H9 (cell line): ENCODE results near the gene ACP2. TPM values are rescaled to one million over a fixed set of nuclear protein-coding genes. Genes with fewer than 3 reads are reported as not detected.

Source experiments
- DNase-seq: peaks from one replicate; pipeline ENCODE4 v3.0.0-alpha.2; 2017
- H2AFZ ChIP-seq: one replicate; pipeline ENCODE4 v1.6.1; 2013; ENCODE audit warnings: mild to moderate bottlenecking, low read length, control low read depth, moderate library complexity
- H2AK5ac ChIP-seq: 2 replicates; pipeline ENCODE4 v1.6.1; 2013; ENCODE audit warnings: low read length, control low read depth, mixed read lengths; ENCODE audit not compliant: insufficient read length
- H2BK120ac ChIP-seq: one replicate; pipeline ENCODE4 v1.6.1; 2013; ENCODE audit warnings: low read depth, mild to moderate bottlenecking, low read length, control low read depth, inconsistent platforms; ENCODE audit not compliant: poor library complexity, severe bottlenecking
- H2BK12ac ChIP-seq: 2 replicates; pipeline ENCODE4 v1.6.1; 2013; ENCODE audit warnings: low read length, control low read depth, mixed read lengths, low read depth; ENCODE audit not compliant: insufficient read length
- H2BK15ac ChIP-seq: 2 replicates; pipeline ENCODE4 v1.6.1; 2013; ENCODE audit warnings: low read depth, low read length, control low read depth
- H2BK20ac ChIP-seq: one replicate; pipeline ENCODE4 v1.6.1; 2013; ENCODE audit warnings: low read depth, mild to moderate bottlenecking, low read length, control low read depth, inconsistent platforms; ENCODE audit not compliant: poor library complexity, severe bottlenecking
- H2BK5ac ChIP-seq: 2 replicates; pipeline ENCODE4 v1.6.1; 2013; ENCODE audit warnings: low read length, control low read depth, mixed read lengths; ENCODE audit not compliant: insufficient read length
- H3K14ac ChIP-seq: 2 replicates; pipeline ENCODE4 v1.6.1; 2013; ENCODE audit warnings: low read length, control low read depth; ENCODE audit not compliant: insufficient read depth
- H3K18ac ChIP-seq: 2 replicates; pipeline ENCODE4 v1.6.1; 2013; ENCODE audit warnings: low read depth, mild to moderate bottlenecking, mixed read lengths, low read length, control low read depth; ENCODE audit not compliant: insufficient read length
- H3K23ac ChIP-seq: 2 replicates; pipeline ENCODE4 v1.6.1; 2013; ENCODE audit warnings: low read length, control low read depth, mixed read lengths, low read depth; ENCODE audit not compliant: insufficient read length
- H3K23me2 ChIP-seq: 2 replicates; pipeline ENCODE4 v1.6.1; 2013; ENCODE audit warnings: low read depth, mild to moderate bottlenecking, mixed read lengths, low read length, control low read depth; ENCODE audit not compliant: insufficient read length, poor library complexity, severe bottlenecking
- H3K27ac ChIP-seq: 2 replicates; pipeline ENCODE4 v1.5.1; 2013; ENCODE audit warnings: low read length, control low read depth, mixed read lengths, low read depth; ENCODE audit not compliant: insufficient read length
- H3K27me3 ChIP-seq: 2 replicates; pipeline ENCODE4 v1.6.1; 2013; ENCODE audit warnings: low read length, control low read depth, inconsistent platforms; ENCODE audit not compliant: insufficient read depth
- H3K4ac ChIP-seq: 2 replicates; pipeline ENCODE4 v1.6.1; 2013; ENCODE audit warnings: low read depth, mild to moderate bottlenecking, control low read depth, inconsistent platforms, low read length, moderate library complexity
- H3K4me1 ChIP-seq: 2 replicates; pipeline ENCODE4 v1.6.1; 2013; ENCODE audit warnings: low read length, control low read depth, inconsistent platforms; ENCODE audit not compliant: insufficient read depth
- H3K4me2 ChIP-seq: 2 replicates; pipeline ENCODE4 v1.6.1; 2013; ENCODE audit warnings: low read length, control low read depth, mixed read lengths; ENCODE audit not compliant: insufficient read length, insufficient read depth
- H3K56ac ChIP-seq: 2 replicates; pipeline ENCODE4 v1.6.1; 2013; ENCODE audit warnings: low read depth, mild to moderate bottlenecking, mixed read lengths, low read length, control low read depth; ENCODE audit not compliant: insufficient read length
- H3K79me1 ChIP-seq: 2 replicates; pipeline ENCODE4 v1.6.1; 2013; ENCODE audit warnings: low read depth, mild to moderate bottlenecking, moderate library complexity, low read length, control low read depth, inconsistent platforms; ENCODE audit not compliant: insufficient read depth, poor library complexity, severe bottlenecking
- H3K79me2 ChIP-seq: 2 replicates; pipeline ENCODE4 v1.6.1; 2013; ENCODE audit warnings: low read length, control low read depth, inconsistent platforms; ENCODE audit not compliant: insufficient read depth
- H3K9ac ChIP-seq: 2 replicates; pipeline ENCODE4 v1.6.1; 2013; ENCODE audit warnings: low read length, control low read depth, mixed read lengths; ENCODE audit not compliant: insufficient read length; ENCODE audit errors: extremely low read depth
- H3K9me3 ChIP-seq: one replicate; pipeline ENCODE4 v1.6.1; 2013; ENCODE audit warnings: low read depth, low read length, inconsistent platforms; ENCODE audit not compliant: control insufficient read depth
- H3T11ph ChIP-seq: one replicate; pipeline ENCODE4 v1.6.1; 2013; ENCODE audit warnings: mild to moderate bottlenecking, low read length, control low read depth, inconsistent platforms
- H4K20me1 ChIP-seq: one replicate; pipeline ENCODE4 v1.6.1; 2013; ENCODE audit not compliant: control insufficient read depth, insufficient read length, insufficient read depth
- H4K5ac ChIP-seq: 2 replicates; pipeline ENCODE4 v1.6.1; 2013; ENCODE audit warnings: low read depth, mild to moderate bottlenecking, mixed read lengths, low read length, control low read depth; ENCODE audit not compliant: insufficient read length
- H4K8ac ChIP-seq: replicated peaks from 2 replicates; pipeline ENCODE4 v1.6.1; 2013; ENCODE audit warnings: low read length, control low read depth, mixed read lengths, low read depth; ENCODE audit not compliant: insufficient read length
- H4K91ac ChIP-seq: 2 replicates; pipeline ENCODE4 v1.6.1; 2013; ENCODE audit warnings: low read depth, mild to moderate bottlenecking, moderate library complexity, mixed read lengths, low read length, control low read depth; ENCODE audit not compliant: insufficient read length
- H3K27ac Mint-ChIP-seq, 3 experiments: 2 replicates in 2 of 3; 3 replicates in 1 of 3; pipeline ENCODE4 v1.8.0; 2020 to 2021; ENCODE audit warnings: mixed read lengths in 3 of 3, mild to moderate bottlenecking in 1 of 3, moderate library complexity in 1 of 3
- H3K27me3 Mint-ChIP-seq: 2 replicates; pipeline ENCODE4 v1.8.0; 2021; ENCODE audit warnings: low read depth, mild to moderate bottlenecking, moderate library complexity, mixed read lengths
- H3K36me3 Mint-ChIP-seq, 3 experiments: 2 replicates in 2 of 3; 3 replicates in 1 of 3; pipeline ENCODE4 v1.8.0; 2020 to 2021; ENCODE audit warnings: low read depth in 3 of 3, mixed read lengths in 3 of 3; ENCODE audit not compliant: insufficient read depth in 1 of 3
- H3K4me1 Mint-ChIP-seq, 2 experiments: 2 replicates each; pipeline ENCODE4 v1.8.0; 2020; ENCODE audit warnings: mixed read lengths in 2 of 2
- H3K4me3 Mint-ChIP-seq, 2 experiments: 2 replicates in 1 of 2; 3 replicates in 1 of 2; pipeline ENCODE4 v1.8.0; 2020 to 2021; ENCODE audit warnings: mild to moderate bottlenecking in 2 of 2, mixed read lengths in 2 of 2, moderate library complexity in 1 of 2
- H3K9me3 Mint-ChIP-seq, 2 experiments: 2 replicates in 1 of 2; 3 replicates in 1 of 2; pipeline ENCODE4 v1.8.0; 2020; ENCODE audit warnings: mild to moderate bottlenecking in 2 of 2, mixed read lengths in 2 of 2, moderate library complexity in 1 of 2
- WGBS: extraction: QIAGEN DNeasy Blood & Tissue Kit; methylation state at CpG from one replicate; pipeline ENCODE4 v1.1.7; 2013; ENCODE audit warnings: missing lambda C conversion rate, low lambda C conversion rate, mixed read lengths; ENCODE audit not compliant: insufficient read length; ENCODE audit errors: extremely low coverage; 5-methylcytosine and 5-hydroxymethylcytosine counted together
- total RNA-seq: library from RNA; stranded (reverse); gene quantifications from 2 replicates; pipeline ENCODE4 v1.2.1, GENCODE V29; 2021
- TF ChIP-seq, protein P1 (sequence below): fragments of 200-600 bp; sonication (generic); conservative IDR thresholded peaks from 3 replicates; pipeline ENCODE4 v1.8.0; 2021; ENCODE audit warnings: antibody characterized with exemption, mild to moderate bottlenecking

Gene ACP2
- total RNA-seq, 1 experiment from 2014 or later, result 29.5 TPM

DNA sequence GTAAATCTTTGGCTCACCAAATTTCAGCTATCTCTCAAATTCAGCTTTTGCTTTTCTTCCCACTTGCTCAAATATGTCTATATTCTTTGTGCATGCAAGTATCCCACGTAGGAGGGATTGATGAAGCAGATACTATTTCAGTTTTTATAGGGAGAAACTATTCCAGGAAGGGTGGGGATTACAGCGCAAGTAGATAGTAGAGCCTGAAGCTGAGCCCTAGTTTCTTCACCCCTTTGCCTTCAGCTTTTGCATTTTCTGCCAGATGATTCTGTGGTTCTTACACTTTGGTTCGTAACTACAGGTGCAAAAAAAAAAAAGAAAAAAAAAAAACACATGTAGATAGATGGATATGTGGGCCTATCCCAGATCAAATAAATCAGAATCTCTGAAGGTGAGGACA is 3.1 kb upstream of the ACP2 start:
- no peak overlapping the region for H2BK12ac ChIP-seq
- H3K27ac ChIP-seq, result no peak overlapping the region
- TF ChIP-seq, protein P1, sequence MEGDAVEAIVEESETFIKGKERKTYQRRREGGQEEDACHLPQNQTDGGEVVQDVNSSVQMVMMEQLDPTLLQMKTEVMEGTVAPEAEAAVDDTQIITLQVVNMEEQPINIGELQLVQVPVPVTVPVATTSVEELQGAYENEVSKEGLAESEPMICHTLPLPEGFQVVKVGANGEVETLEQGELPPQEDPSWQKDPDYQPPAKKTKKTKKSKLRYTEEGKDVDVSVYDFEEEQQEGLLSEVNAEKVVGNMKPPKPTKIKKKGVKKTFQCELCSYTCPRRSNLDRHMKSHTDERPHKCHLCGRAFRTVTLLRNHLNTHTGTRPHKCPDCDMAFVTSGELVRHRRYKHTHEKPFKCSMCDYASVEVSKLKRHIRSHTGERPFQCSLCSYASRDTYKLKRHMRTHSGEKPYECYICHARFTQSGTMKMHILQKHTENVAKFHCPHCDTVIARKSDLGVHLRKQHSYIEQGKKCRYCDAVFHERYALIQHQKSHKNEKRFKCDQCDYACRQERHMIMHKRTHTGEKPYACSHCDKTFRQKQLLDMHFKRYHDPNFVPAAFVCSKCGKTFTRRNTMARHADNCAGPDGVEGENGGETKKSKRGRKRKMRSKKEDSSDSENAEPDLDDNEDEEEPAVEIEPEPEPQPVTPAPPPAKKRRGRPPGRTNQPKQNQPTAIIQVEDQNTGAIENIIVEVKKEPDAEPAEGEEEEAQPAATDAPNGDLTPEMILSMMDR, result no peak
- no peak overlapping the region for H3K23ac ChIP-seq
- H3K9ac ChIP-seq, result no peak overlapping the region
- H2AFZ ChIP-seq, result no peak overlapping the region
- H3T11ph ChIP-seq, result no peak overlapping the region
- peaks cover 8% of the 10 kb centered on the region for H3K23me2 ChIP-seq
- no peak overlapping the region for H3K18ac ChIP-seq
- peaks cover 5% of the 10 kb centered on the region; the same call in 1 of the 2 replicates for H3K4me1 ChIP-seq
- H4K91ac ChIP-seq, result no peak overlapping the region
- H3K27me3 ChIP-seq, result no peaks in the 10 kb centered on the region
- H3K79me2 ChIP-seq, result peaks cover 3% of the 10 kb centered on the region; the same call in 1 of the 2 replicates
- H4K8ac ChIP-seq, result no peak overlapping the region
- H3K14ac ChIP-seq, result no peak overlapping the region
- Mint-ChIP-seq H3K9me3 (no peaks in the 10 kb centered on the region), H3K27me3 (no peaks in the 10 kb centered on the region; the same call in 1 of the 2 replicates), H3K4me3 (no peak overlapping the region; a peak in 1 of 5 replicates), H3K27ac (no peak overlapping the region), H3K36me3 (peaks cover 0 to 10% (median 5%) of the 10 kb centered on the region in 3 experiments; a peak in 4 of 7 replicates), H3K4me1 (peaks cover 11 to 18% of the 10 kb centered on the region in 2 experiments)
- no peak overlapping the region for H4K5ac ChIP-seq
- H3K4ac ChIP-seq, result no peak overlapping the region
- H2BK120ac ChIP-seq, result no peak overlapping the region
- no peak overlapping the region for H2BK5ac ChIP-seq
- no peak for DNase-seq
- WGBS, result no CpG with 5 or more reads among the region's 3 CpGs
- no peak overlapping the region for H2BK15ac ChIP-seq
- no peaks in the 10 kb centered on the region for H3K79me1 ChIP-seq
- H2BK20ac ChIP-seq, result no peak overlapping the region
- no peaks in the 10 kb centered on the region for H4K20me1 ChIP-seq
- no peak overlapping the region for H2AK5ac ChIP-seq
- no peak overlapping the region for H3K56ac ChIP-seq
- H3K9me3 ChIP-seq, result no peaks in the 10 kb centered on the region
- no peak overlapping the region for H3K4me2 ChIP-seq
